HG03571 (cell line): ENCODE data around the gene BRWD1.
"Not testable (repeated sequence)": the region's sequence is repeated elsewhere in the genome, so short reads cannot be mapped to it uniquely, and the experiment has no call there.

Source experiments
- ATAC-seq: cut with Tn5 transposase; IDR thresholded peaks from one replicate; pipeline ENCODE4 v1.9.1; 2021; ENCODE audit not compliant: unreplicated experiment

The BRWD1 gene

DNA sequence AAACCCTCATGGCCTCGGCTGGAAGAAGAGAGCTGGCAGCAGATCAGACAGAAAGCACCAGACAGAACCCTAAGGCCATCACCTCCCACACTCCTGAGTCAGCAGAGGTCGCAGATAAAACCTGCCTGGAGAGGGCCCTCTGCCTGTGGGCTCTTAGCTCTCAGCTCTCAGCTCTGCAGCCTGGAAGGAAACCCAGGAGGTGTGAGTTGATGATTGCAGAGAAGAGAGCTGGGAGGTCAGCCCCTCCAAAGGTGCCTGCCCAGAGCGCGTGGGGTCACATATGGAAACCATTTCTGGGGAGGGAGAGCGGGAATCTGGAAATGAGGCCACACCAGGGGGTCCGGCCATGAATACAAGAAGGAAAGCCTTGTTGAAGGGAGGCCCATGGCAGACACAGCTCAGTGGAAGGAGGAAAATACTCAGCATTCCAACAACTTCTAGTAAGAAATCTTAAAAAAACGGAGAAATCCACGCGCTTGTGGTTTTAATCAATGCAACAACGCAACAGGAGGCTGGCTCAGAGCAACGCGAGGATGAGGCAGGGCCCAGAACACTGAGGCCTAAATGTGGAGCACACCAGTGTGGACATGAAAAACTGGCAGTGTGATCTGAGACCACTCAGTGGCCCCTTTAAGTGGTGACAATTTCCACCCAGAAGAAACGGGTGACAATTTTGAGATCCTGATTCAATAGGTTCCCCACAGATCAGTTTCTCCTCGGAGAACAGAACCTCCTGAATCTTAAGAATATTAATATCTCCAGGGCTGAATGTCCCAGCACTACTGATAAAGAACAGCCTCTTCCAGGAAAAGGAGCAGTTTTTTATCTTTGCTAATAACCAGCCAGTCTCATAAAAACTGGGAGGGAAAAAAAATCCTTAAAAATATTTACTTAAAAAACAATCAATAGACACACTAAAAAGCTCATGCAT is 175.9 kb downstream of the BRWD1 start:
- ATAC-seq = no peak

DNA sequence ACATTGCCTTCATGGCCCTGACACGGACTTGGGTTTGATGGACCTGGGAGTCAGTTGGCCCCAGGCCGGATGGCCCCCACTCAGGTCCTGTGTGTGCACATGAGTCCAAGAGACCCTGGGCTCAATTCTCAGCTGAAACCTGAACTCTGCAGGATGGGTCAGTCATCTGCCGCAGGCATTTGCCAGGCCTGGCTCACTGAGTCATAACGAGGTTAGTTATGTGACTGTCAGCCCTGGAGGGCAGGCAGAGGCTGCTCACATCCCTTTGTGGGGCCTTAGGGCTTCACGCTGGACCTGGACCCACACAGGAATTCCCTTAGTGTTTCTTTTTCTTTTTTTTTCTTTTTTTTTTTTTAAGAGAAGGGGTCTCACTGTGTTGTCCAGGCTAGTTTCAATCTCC is 176.7 kb downstream of the BRWD1 start:
- ATAC-seq = no peak

DNA sequence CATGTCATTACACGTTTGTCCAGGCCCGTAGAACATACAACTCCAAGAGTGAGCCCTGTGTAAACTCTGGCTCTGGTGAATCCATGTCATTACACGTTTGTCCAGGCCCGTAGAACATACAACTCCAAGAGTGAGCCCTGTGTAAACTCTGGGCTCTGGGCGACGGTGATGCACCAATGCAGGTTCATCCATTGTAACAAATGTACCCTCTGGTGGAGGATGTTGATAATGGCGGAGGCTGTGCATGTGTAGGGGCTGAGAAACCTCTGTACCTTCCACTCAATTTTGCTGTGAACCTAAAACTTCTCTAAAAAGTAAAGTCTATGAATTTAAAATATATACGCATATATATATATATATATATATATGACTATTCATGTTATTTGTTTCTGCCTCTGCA is 177.3 kb downstream of the BRWD1 start:
- not testable (repeated sequence) for ATAC-seq

DNA sequence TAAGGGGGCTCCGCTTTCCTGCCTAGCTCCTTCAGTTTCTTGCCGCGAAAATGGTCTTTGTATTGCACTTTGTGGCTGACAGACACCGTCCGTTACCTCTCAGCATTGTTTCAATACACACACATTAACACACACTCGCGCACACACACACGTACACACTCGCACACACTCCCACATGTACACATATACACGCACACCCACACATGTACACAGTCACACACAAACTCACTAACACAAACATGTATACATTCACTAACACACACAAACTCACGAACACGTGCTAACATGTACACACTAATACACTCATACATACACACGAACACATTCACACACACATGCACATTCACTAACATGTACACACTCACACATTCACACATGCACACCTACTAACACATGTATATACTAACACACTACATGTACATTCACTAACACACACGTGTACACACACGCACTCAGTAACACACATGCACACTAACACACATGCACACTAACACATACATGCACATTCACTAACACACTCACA is 179.1 kb downstream of the BRWD1 start:
- ATAC-seq = no peak
